Prostate gland (tissue), 2 donors: Measurements from ENCODE around the gene AOPEP. TPM values are rescaled to one million over a fixed set of nuclear protein-coding genes. Genes with fewer than 3 reads are reported as not detected.

Source experiments
- DNase-seq: peaks from one replicate; pipeline ENCODE4 v3.0.0-alpha.2; 2019; ENCODE audit warnings: low spot score
- H3K27ac ChIP-seq, 2 donors: fragments of 200-600 bp; sonication (generic); 2 replicates each; pipeline ENCODE4 v1.5.1; 2017 to 2019
- H3K27me3 ChIP-seq: fragments of 200-600 bp; sonication (generic); replicated peaks from 2 replicates; pipeline ENCODE4 v1.5.1; 2019; ENCODE audit not compliant: insufficient read depth
- H3K36me3 ChIP-seq, 2 donors: fragments of 200-600 bp; sonication (generic); 1 replicate in 1 of 2; 2 replicates in 1 of 2; pipeline versions ENCODE4 v1.5.1 to v1.8.1; 2017 to 2019
- H3K4me1 ChIP-seq: fragments of 200-600 bp; sonication (generic); replicated peaks from 2 replicates; pipeline ENCODE4 v1.5.1; 2019
- H3K4me3 ChIP-seq, 2 donors: fragments of 200-600 bp; sonication (generic); 2 replicates each; pipeline ENCODE4 v1.5.1; 2017 to 2019
- H3K9me3 ChIP-seq: fragments of 200-600 bp; sonication (generic); 2 replicates; pipeline ENCODE4 v1.5.1; 2017
- POLR2A ChIP-seq: fragments of 450-650 bp; IDR thresholded peaks from one replicate; pipeline ENCODE4 v1.6.1; 2016; ENCODE audit warnings: antibody characterized with exemption, mild to moderate bottlenecking
- POLR2AphosphoS5 ChIP-seq: sonication (generic); formaldehyde crosslinking; IDR thresholded peaks from one replicate; pipeline ENCODE4 v1.6.1; 2017; ENCODE audit warnings: antibody characterized with exemption
- WGBS: methylation state at CpG from one replicate; pipeline ENCODE4 v1.1.5; 2018; 5-methylcytosine and 5-hydroxymethylcytosine counted together
- intact Hi-C: fragments of 100-400 bp; cut with DNase I; formaldehyde crosslinking; loops from one replicate; pipeline ENCODE4 v1.14.2; 2022
- total RNA-seq, 2 donors: library from RNA; depleted of rRNA; stranded (reverse); fragments of >200 nt; gene quantifications; one replicate each; pipeline ENCODE4 v1.1.0, GENCODE V29; 2016
- TF ChIP-seq, protein P1 (sequence below), 4 experiments: fragments of 200-600 bp in 2 of 4; fragments of 450-650 bp in 2 of 4; sonication (generic) in 2 of 4; IDR thresholded peaks; 1 replicate in 3 of 4; 2 replicates in 1 of 4; pipeline ENCODE4 v1.5.1; 2016 to 2019; ENCODE audit warnings: antibody characterized with exemption in 4 of 4, mild to moderate bottlenecking in 2 of 4, moderate library complexity in 2 of 4

The AOPEP gene
- total RNA-seq, 2 donors from 2014 or later: 107 to 188 TPM

- 66% methylated on average over 3 of the region's 3 CpGs for WGBS
Measured at GRCh38 chr9:94995048-94995693, 268.7 kb downstream of the AOPEP start.

GRCh38 chr9:94996641-94997040 is 270.1 kb downstream of the AOPEP start:
- H3K4me1 ChIP-seq: no peaks in the 10 kb centered on the region
- 74% methylated on average over 1 of the region's 1 CpG for WGBS
- H3K4me3 ChIP-seq: no peak overlapping the region
- intact Hi-C loops: loop anchor here (5.0 kb wide), 1 partner anchor 169 kb away; no protein-coding TSS in a partner anchor
- DNase-seq: no peak
- no peaks in the 10 kb centered on the region for H3K27me3 ChIP-seq
- H3K9me3 ChIP-seq: no peaks in the 10 kb centered on the region
- TF ChIP-seq POLR2AphosphoS5: no peak
- H3K36me3 ChIP-seq: no peaks in the 10 kb centered on the region
- peak overlapping the region; percentile 75 to 94 for H3K27ac ChIP-seq

More at GRCh38 chr9:94995048-94995693, 268.7 kb downstream of the AOPEP start:
- H3K27me3 ChIP-seq: no peaks in the 10 kb centered on the region
- peak overlapping the region; percentile 75 to 94 for H3K27ac ChIP-seq
- intact Hi-C loops: loop anchor here (2.0 to 5.0 kb wide), 2 partner anchors 72 to 168 kb away; no protein-coding TSS in a partner anchor
- H3K4me3 ChIP-seq: no peak overlapping the region
- DNase-seq: no peak
- H3K4me1 ChIP-seq: no peaks in the 10 kb centered on the region
- H3K36me3 ChIP-seq: no peaks in the 10 kb centered on the region
- TF ChIP-seq POLR2A (no peak), POLR2AphosphoS5 (no peak)
- TF ChIP-seq, protein P1, sequence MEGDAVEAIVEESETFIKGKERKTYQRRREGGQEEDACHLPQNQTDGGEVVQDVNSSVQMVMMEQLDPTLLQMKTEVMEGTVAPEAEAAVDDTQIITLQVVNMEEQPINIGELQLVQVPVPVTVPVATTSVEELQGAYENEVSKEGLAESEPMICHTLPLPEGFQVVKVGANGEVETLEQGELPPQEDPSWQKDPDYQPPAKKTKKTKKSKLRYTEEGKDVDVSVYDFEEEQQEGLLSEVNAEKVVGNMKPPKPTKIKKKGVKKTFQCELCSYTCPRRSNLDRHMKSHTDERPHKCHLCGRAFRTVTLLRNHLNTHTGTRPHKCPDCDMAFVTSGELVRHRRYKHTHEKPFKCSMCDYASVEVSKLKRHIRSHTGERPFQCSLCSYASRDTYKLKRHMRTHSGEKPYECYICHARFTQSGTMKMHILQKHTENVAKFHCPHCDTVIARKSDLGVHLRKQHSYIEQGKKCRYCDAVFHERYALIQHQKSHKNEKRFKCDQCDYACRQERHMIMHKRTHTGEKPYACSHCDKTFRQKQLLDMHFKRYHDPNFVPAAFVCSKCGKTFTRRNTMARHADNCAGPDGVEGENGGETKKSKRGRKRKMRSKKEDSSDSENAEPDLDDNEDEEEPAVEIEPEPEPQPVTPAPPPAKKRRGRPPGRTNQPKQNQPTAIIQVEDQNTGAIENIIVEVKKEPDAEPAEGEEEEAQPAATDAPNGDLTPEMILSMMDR (IDR thresholded peaks at IDR 0.05): no peak
- H3K9me3 ChIP-seq: no peaks in the 10 kb centered on the region

GRCh38 chr9:94997727-94998126 is 271.2 kb downstream of the AOPEP start:
- WGBS: 97% methylated on average over 5 of the region's 5 CpGs
- H3K36me3 ChIP-seq: no peaks in the 10 kb centered on the region
- no peak for DNase-seq
- H3K27ac ChIP-seq: peak overlapping the region; percentile 5 to 94
- H3K4me3 ChIP-seq: no peak overlapping the region
- TF ChIP-seq POLR2A: no peak
- TF ChIP-seq POLR2AphosphoS5: no peak
- TF ChIP-seq, protein P1 (IDR thresholded peaks at IDR 0.05): no peak
- H3K9me3 ChIP-seq: no peaks in the 10 kb centered on the region
- H3K27me3 ChIP-seq: no peaks in the 10 kb centered on the region
- intact Hi-C loops: loop anchor here (5.0 kb wide), 1 partner anchor 170 kb away; no protein-coding TSS in a partner anchor
- H3K4me1 ChIP-seq: no peaks in the 10 kb centered on the region

GRCh38 chr9:94999832-95000231 is 273.3 kb downstream of the AOPEP start:
- Histone ChIP-seq H3K36me3 (no peaks in the 10 kb centered on the region), H3K4me1 (peaks cover 3% of the 10 kb centered on the region), H3K27me3 (no peaks in the 10 kb centered on the region), H3K9me3 (no peaks in the 10 kb centered on the region), H3K4me3 (no peak overlapping the region), H3K27ac (peak overlapping the region; percentile 94 to 96)
- no peak for DNase-seq
- TF ChIP-seq POLR2A (no peak), POLR2AphosphoS5 (no peak)
- TF ChIP-seq, protein P1 (IDR thresholded peaks at IDR 0.05): no peak
- intact Hi-C loops: loop anchor here (5.0 kb wide), 2 partner anchors 133 to 173 kb away; no protein-coding TSS in a partner anchor
- 35% methylated on average over 3 of the region's 3 CpGs for WGBS

DNA sequence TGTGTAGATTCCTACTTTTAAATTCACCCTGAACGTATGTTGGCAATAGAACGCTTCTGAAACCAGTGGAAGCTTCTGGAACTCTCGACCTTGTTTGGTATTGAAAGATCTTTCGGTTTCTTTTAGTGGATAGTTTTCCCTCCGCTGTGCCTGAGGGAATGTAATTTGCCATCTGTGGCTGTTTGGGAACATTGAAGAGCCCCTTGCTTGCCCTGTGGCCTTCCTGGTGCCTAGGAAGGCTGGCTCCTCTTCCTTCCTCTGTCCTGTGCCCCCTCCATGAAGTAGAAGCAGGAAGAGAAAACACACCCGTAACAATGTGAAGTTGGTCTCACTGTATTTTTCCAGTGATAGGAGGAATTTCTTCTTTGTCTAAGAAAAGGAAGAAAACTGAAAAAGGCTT is 274.3 kb downstream of the AOPEP start:
- Histone ChIP-seq H3K27ac (peak overlapping the region; percentile 94 to 96), H3K27me3 (no peaks in the 10 kb centered on the region), H3K4me1 (peaks cover 3% of the 10 kb centered on the region), H3K36me3 (no peaks in the 10 kb centered on the region), H3K4me3 (no peak overlapping the region), H3K9me3 (no peaks in the 10 kb centered on the region)
- intact Hi-C loops: loop anchor here (5.0 kb wide), 1 partner anchor 134 kb away; no protein-coding TSS in a partner anchor
- WGBS: 46% methylated on average over 6 of the region's 6 CpGs
- DNase-seq: no peak
- TF ChIP-seq POLR2A (peak; percentile 22), POLR2AphosphoS5 (peak; percentile 55)
- TF ChIP-seq, protein P1 (IDR thresholded peaks at IDR 0.05): no peak
